Stomach (tissue), 19 donors: ENCODE measurements around the gene ALG13. TPM values are rescaled to one million over a fixed set of nuclear protein-coding genes. Genes with fewer than 3 reads are reported as not detected.
"Not testable (repeated sequence)": the region's sequence is repeated elsewhere in the genome, so short reads cannot be mapped to it uniquely, and the experiment has no call there.

Source experiments
- DNase-seq, 2 donors: peaks; one replicate each; pipeline versions ENCODE4 v3.0.0 to v3.0.0-alpha.2; 2013 to 2019
- H3K27ac ChIP-seq, 5 donors: fragments of 200-600 bp in 4 of 5; sonication (generic) in 4 of 5; one replicate each; pipeline ENCODE4 v1.5.1; 2013 to 2019; ENCODE audit warnings: mild to moderate bottlenecking in 1 of 5, moderate library complexity in 1 of 5
- H3K27me3 ChIP-seq, 3 donors: fragments of 200-600 bp; sonication (generic); one replicate each; pipeline ENCODE4 v1.5.1; 2017 to 2019; ENCODE audit warnings: mixed run types in 1 of 3
- H3K36me3 ChIP-seq, 4 donors: fragments of 200-600 bp; sonication (generic); 1 replicate in 3 of 4; 2 replicates in 1 of 4; pipeline ENCODE4 v1.5.1; 2016 to 2019
- H3K4me1 ChIP-seq, 4 donors: fragments of 200-600 bp; sonication (generic); one replicate each; pipeline ENCODE4 v1.5.1; 2016 to 2019
- H3K4me3 ChIP-seq, 4 donors: fragments of 200-600 bp; sonication (generic) in 3 of 4; one replicate each; pipeline ENCODE4 v1.5.1; 2016 to 2019; ENCODE audit warnings: mild to moderate bottlenecking in 1 of 4
- H3K9me3 ChIP-seq, 4 donors: fragments of 200-600 bp; sonication (generic); one replicate each; pipeline ENCODE4 v1.5.1; 2016 to 2019
- CTCF ChIP-seq, 7 experiments: fragments of 450-650 bp in 4 of 7; fragments of 200-600 bp in 3 of 7; sonication (generic) in 3 of 7; IDR thresholded peaks; one replicate each; pipeline ENCODE4 v1.5.1; 2016 to 2019; ENCODE audit warnings: antibody characterized with exemption in 7 of 7, control low read depth in 2 of 7, mild to moderate bottlenecking in 1 of 7
- EP300 ChIP-seq: sonication (generic); formaldehyde crosslinking; IDR thresholded peaks from one replicate; pipeline ENCODE4 v1.6.1; 2017; ENCODE audit warnings: antibody characterized with exemption
- POLR2A ChIP-seq, 4 donors: fragments of 450-650 bp; IDR thresholded peaks; one replicate each; pipeline ENCODE4 v1.6.1; 2016; ENCODE audit warnings: antibody characterized with exemption in 4 of 4, control low read depth in 2 of 4, mild to moderate bottlenecking in 1 of 4, moderate library complexity in 1 of 4
- POLR2AphosphoS5 ChIP-seq, 3 donors: sonication (generic); formaldehyde crosslinking; IDR thresholded peaks; one replicate each; pipeline ENCODE4 v1.6.1; 2016; ENCODE audit warnings: antibody characterized with exemption in 3 of 3
- WGBS, 5 donors: extraction: QIAGEN DNeasy Blood & Tissue Kit in 3 of 5; methylation state at CpG; one replicate each; pipeline versions ENCODE4 v1.1.5 to v1.1.7; 2013 to 2018; 5-methylcytosine and 5-hydroxymethylcytosine counted together
- intact Hi-C: fragments of 100-400 bp; cut with DNase I; formaldehyde crosslinking; loops from one replicate; pipeline ENCODE4 v1.15.1; 2023; ENCODE audit warnings: low total_unique reads
- long read RNA-seq, 10 donors: transcript quantifications; one replicate each; lab custom pipeline, GENCODE V29; 2026
- polyA plus RNA-seq, 3 donors: library from polyadenylated mRNA; stranded (reverse); fragments of 200-250 nt; gene quantifications; one replicate each; pipeline ENCODE4 v1.2.3, GENCODE V29; 2013
- total RNA-seq, 5 donors: library from RNA; depleted of rRNA; stranded (reverse); fragments of >200 nt; gene quantifications; one replicate each; pipeline versions ENCODE4 v1.1.0 to v1.2.3, GENCODE V29; 2014 to 2016
- donor health status: healthy with polysubstance abuse.
- donor health status: Bipolar disorder and iron deficiency.
- donor health status: healthy.

The ALG13 gene
- total RNA-seq (100 to 1,000 TPM in 1 of 5 donors, 10 to 100 TPM in 4; 48.1 to 176 (median 90.0) TPM), polyA plus RNA-seq (10 to 100 TPM; 27.8 to 47.0 (median 33.9) TPM)
- long read RNA-seq, donor 1, partial matches to known transcripts: 0 of 7 reads
- long read RNA-seq, donor 1, other reads (novel, unspliced or antisense): 0 of 7 reads
- long read RNA-seq, donor 2, transcript ALG13-219 (2 exons, 651 nt): major isoform, 6 of 16 reads
- long read RNA-seq, donor 2, transcript ALG13-202 (4 exons, 2,770 nt): major isoform, 6 of 16 reads
- long read RNA-seq, donor 2, partial matches to known transcripts: 0 of 16 reads
- long read RNA-seq, donor 2, other reads (novel, unspliced or antisense): 0 of 16 reads
- long read RNA-seq, donor 3, partial matches to known transcripts: 0 of 5 reads
- long read RNA-seq, donor 3, other reads (novel, unspliced or antisense): 0 of 5 reads
- long read RNA-seq, donor 4, partial matches to known transcripts: 0 of 1 reads
- long read RNA-seq, donor 4, other reads (novel, unspliced or antisense): 0 of 1 reads
- long read RNA-seq, donor 5, partial matches to known transcripts: 6 of 8 reads
- long read RNA-seq, donor 5, other reads (novel, unspliced or antisense): 0 of 8 reads
- long read RNA-seq, donor 6, full-length matches to known transcripts: 22 of 27 reads
- long read RNA-seq, donor 6, partial matches to known transcripts: 5 of 27 reads
- long read RNA-seq, donor 6, other reads (novel, unspliced or antisense): 0 of 27 reads
- long read RNA-seq, donor 7, transcript ALG13-202 (4 exons, 2,770 nt): major isoform, 6 of 7 reads
- long read RNA-seq, donor 7, partial matches to known transcripts: 0 of 7 reads
- long read RNA-seq, donor 7, other reads (novel, unspliced or antisense): 0 of 7 reads
- long read RNA-seq, donor 8, partial matches to known transcripts: 0 of 10 reads
- long read RNA-seq, donor 8, other reads (novel, unspliced or antisense): 0 of 10 reads
- long read RNA-seq, donor 9, transcript ALG13-202 (4 exons, 2,770 nt): major isoform, 6 of 18 reads
- long read RNA-seq, donor 9, partial matches to known transcripts: 8 of 18 reads
- long read RNA-seq, donor 9, other reads (novel, unspliced or antisense): 0 of 18 reads
- long read RNA-seq, donor 10, full-length matches to known transcripts: 7 of 7 reads
- long read RNA-seq, donor 10, partial matches to known transcripts: 0 of 7 reads
- long read RNA-seq, donor 10, other reads (novel, unspliced or antisense): 0 of 7 reads

GRCh38 chrX:111680988-111681779, at the start of gene ALG13:
TSS of gene ALG13 (plus strand) at chrX:111681170. CDS start at chrX:111681219, 49 bp downstream.
- intact Hi-C loops: no loop called here
- 0 to 22% (median 1%) methylated on average over 21 to 69 of the region's 69 CpGs for WGBS, 5 donors
- TF ChIP-seq POLR2A (IDR thresholded peaks at IDR 0.05) (peak in 2 of 4 donors; percentile 4 to 7), POLR2AphosphoS5 (IDR thresholded peaks at IDR 0.05) (peak; percentile 74 to 88 (median 81)), EP300 (no peak), CTCF (IDR thresholded peaks at IDR 0.05) (peak in 5 of 7 experiments; percentile 35 to 72 (median 50))

GRCh38 chrX:111634823-111635729, 45.9 kb upstream of the ALG13 start:
- H3K27ac ChIP-seq: no peak overlapping the region
- no peak overlapping the region for H3K4me3 ChIP-seq
- intact Hi-C loops: no loop called here
- WGBS, 5 donors: 77 to 90% (median 88%) methylated on average over 1 of the region's 1 CpG
- H3K36me3 ChIP-seq: no peaks in the 10 kb centered on the region
- no peaks in the 10 kb centered on the region for H3K27me3 ChIP-seq
- TF ChIP-seq POLR2AphosphoS5 (IDR thresholded peaks at IDR 0.05) (no peak), POLR2A (IDR thresholded peaks at IDR 0.05) (no peak), CTCF (IDR thresholded peaks at IDR 0.05) (no peak), EP300 (no peak)
- DNase-seq: peak in 1 of 2 donors; percentile 7
- no peaks in the 10 kb centered on the region for H3K9me3 ChIP-seq
- H3K4me1 ChIP-seq: no peaks in the 10 kb centered on the region

More at GRCh38 chrX:111680988-111681779, at the start of gene ALG13:
- H3K36me3 ChIP-seq: peaks cover 3 to 12% (median 7%) of the 10 kb centered on the region in 4 donors
- peak within 1 kb of the TSS; percentile 95 to 99 (median 97) for H3K27ac ChIP-seq
- peaks cover 0 to 4% (median 0%) of the 10 kb centered on the region in 3 donors for H3K27me3 ChIP-seq
- no peaks in the 10 kb centered on the region for H3K9me3 ChIP-seq
- H3K4me3 ChIP-seq: peak within 1 kb of the TSS; percentile 43 to 73 (median 55)
- H3K4me1 ChIP-seq: peaks cover 0 to 34% (median 0%) of the 10 kb centered on the region in 4 donors
- peak; percentile 86 to 96 for DNase-seq

GRCh38 chrX:111641969-111642368, 39.0 kb upstream of the ALG13 start:
- TF ChIP-seq POLR2AphosphoS5 (IDR thresholded peaks at IDR 0.05) (no peak), CTCF (IDR thresholded peaks at IDR 0.05) (no peak), EP300 (no peak), POLR2A (IDR thresholded peaks at IDR 0.05) (no peak)
- no peak for DNase-seq
- intact Hi-C loops: no loop called here
- WGBS, 5 donors: 76 to 85% (median 83%) methylated on average over 3 of the region's 3 CpGs
- H3K36me3 ChIP-seq: no peaks in the 10 kb centered on the region
- no peak overlapping the region for H3K27ac ChIP-seq
- no peaks in the 10 kb centered on the region for H3K27me3 ChIP-seq
- H3K9me3 ChIP-seq: peaks cover 0 to 10% (median 0%) of the 10 kb centered on the region in 4 donors
- H3K4me3 ChIP-seq: no peak overlapping the region
- no peaks in the 10 kb centered on the region for H3K4me1 ChIP-seq

GRCh38 chrX:111645165-111645564, 35.8 kb upstream of the ALG13 start:
- DNase-seq, H3K27me3 ChIP-seq, H3K4me3 ChIP-seq, H3K36me3 ChIP-seq, H3K4me1 ChIP-seq, intact Hi-C loops, H3K27ac ChIP-seq: not testable (repeated sequence)
- WGBS, 5 donors: 76 to 84% (median 78%) methylated on average over 3 of the region's 3 CpGs
- peaks cover 0 to 18% (median 5%) of the 10 kb centered on the region in 4 donors for H3K9me3 ChIP-seq
